ENCODE measurements around the gene PTPRE. TPM values are rescaled to one million over a fixed set of nuclear protein-coding genes. Genes with fewer than 3 reads are reported as not detected.

The PTPRE gene
- total and polyA plus RNA-seq, 4 experiments from 2014 or later: 6.5 to 27.6 (median 18.9) TPM

DNA sequence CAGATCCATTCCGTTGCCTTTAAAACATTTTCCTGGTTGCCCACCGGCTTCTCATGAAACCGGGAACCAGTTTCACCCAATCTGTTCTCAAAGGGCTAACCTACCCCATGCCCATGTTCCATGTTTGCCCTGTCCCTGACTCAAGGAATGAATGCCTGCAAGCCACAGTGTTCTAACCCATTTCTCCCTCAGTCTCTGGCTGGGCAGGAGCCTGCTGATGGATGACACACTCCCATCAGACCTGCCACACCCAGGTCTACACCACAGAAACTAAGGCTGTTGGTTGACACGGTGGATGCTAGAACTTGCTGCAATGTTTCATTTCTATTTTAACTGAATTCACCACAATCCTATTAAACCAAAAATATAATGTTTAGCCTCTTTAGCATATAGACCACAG, 29.8 kb upstream of the PTPRE start:
- H3K27me3 Mint-ChIP-seq: peaks cover 2 to 7% of the 10 kb centered on the region in 2 donors
- no peaks in the 10 kb centered on the region for H3K9me3 Mint-ChIP-seq
- Histone ChIP-seq H3K4me1 (ENCODE audit: insufficient read depth, low read length) (peaks cover 11% of the 10 kb centered on the region), H3K9me3 (ENCODE audit: control insufficient read depth in 1 of 2, low read length in 2 of 2) (no peaks in the 10 kb centered on the region), H3K27ac (ENCODE audit: low read depth, low read length) (no peak overlapping the region), H3K36me3 (ENCODE audit: insufficient read depth, low read length) (no peaks in the 10 kb centered on the region), H3K4me3 (ENCODE audit: low read length in 2 of 2) (no peak overlapping the region), H3K27me3 (ENCODE audit: insufficient read depth, low read length) (no peaks in the 10 kb centered on the region)
- H3K4me3 Mint-ChIP-seq: no peak overlapping the region
- no peaks in the 10 kb centered on the region for H3K36me3 Mint-ChIP-seq
- no peak overlapping the region for H3K27ac Mint-ChIP-seq
- DNase-seq: no peak
- intact Hi-C loops (cut with micrococcal nuclease): no loop called here
- ChIA-PET CTCF (ENCODE audit: partially characterized antibody) (no interaction called here), POLR2A (ENCODE audit: partially characterized antibody) (no interaction called here)
- peaks cover 3 to 8% (median 6%) of the 10 kb centered on the region in 4 donors for H3K4me1 Mint-ChIP-seq

DNA sequence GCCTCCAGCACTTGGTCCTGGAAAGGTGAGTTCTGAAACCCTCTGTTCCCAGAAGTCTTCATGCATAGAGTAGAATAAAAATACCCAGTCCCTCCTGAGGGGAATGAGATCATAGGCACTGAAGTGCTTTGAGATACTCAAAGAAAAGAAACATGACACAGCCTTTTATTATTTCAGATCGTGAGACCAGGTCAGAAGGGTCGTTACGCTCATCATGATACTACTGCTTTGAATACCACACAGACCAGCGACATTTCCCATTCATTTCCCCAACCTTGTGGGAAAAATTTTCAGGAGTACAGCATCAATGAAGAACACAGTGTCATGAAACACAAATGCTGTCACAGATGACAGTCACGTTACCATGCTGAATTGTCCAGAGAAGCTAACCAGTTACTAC, 29.2 kb upstream of the PTPRE start:
- Histone ChIP-seq H3K27ac (ENCODE audit: low read depth, low read length) (no peak overlapping the region), H3K27me3 (ENCODE audit: insufficient read depth, low read length) (no peaks in the 10 kb centered on the region), H3K9me3 (ENCODE audit: control insufficient read depth in 1 of 2, low read length in 2 of 2) (no peaks in the 10 kb centered on the region), H3K36me3 (ENCODE audit: insufficient read depth, low read length) (no peaks in the 10 kb centered on the region), H3K4me3 (ENCODE audit: low read length in 2 of 2) (no peak overlapping the region), H3K4me1 (ENCODE audit: insufficient read depth, low read length) (peaks cover 11% of the 10 kb centered on the region)
- DNase-seq: no peak
- no peak overlapping the region for H3K4me3 Mint-ChIP-seq
- peaks cover under 1 to 4% of the 10 kb centered on the region in 2 donors for H3K27me3 Mint-ChIP-seq
- ChIA-PET POLR2A (ENCODE audit: partially characterized antibody) (no interaction called here), CTCF (ENCODE audit: partially characterized antibody) (interaction anchor here (1.4 kb wide), 1 partner anchor 29 kb away, joined by 3 read pairs; the partner anchor contains the start of gene PTPRE)
- no peak overlapping the region for H3K27ac Mint-ChIP-seq
- peaks cover 2 to 8% (median 6%) of the 10 kb centered on the region in 4 donors for H3K4me1 Mint-ChIP-seq
- intact Hi-C loops (cut with micrococcal nuclease): no loop called here
- H3K9me3 Mint-ChIP-seq: no peaks in the 10 kb centered on the region
- no peaks in the 10 kb centered on the region for H3K36me3 Mint-ChIP-seq

GRCh38 chr10:127878475-127879055, 28.3 kb upstream of the PTPRE start:
- Mint-ChIP-seq H3K4me3 (no peak overlapping the region), H3K27me3 (peaks cover 0 to 4% of the 10 kb centered on the region in 2 donors), H3K9me3 (no peaks in the 10 kb centered on the region), H3K27ac (no peak overlapping the region), H3K36me3 (no peaks in the 10 kb centered on the region), H3K4me1 (peaks cover 2 to 8% (median 6%) of the 10 kb centered on the region in 4 donors)
- Histone ChIP-seq H3K36me3 (ENCODE audit: insufficient read depth, low read length) (no peaks in the 10 kb centered on the region), H3K27ac (ENCODE audit: low read depth, low read length) (no peak overlapping the region), H3K4me3 (ENCODE audit: low read length in 2 of 2) (no peak overlapping the region), H3K4me1 (ENCODE audit: insufficient read depth, low read length) (peaks cover 11% of the 10 kb centered on the region), H3K27me3 (ENCODE audit: insufficient read depth, low read length) (no peaks in the 10 kb centered on the region), H3K9me3 (ENCODE audit: control insufficient read depth in 1 of 2, low read length in 2 of 2) (no peaks in the 10 kb centered on the region)
- intact Hi-C loops (cut with micrococcal nuclease): no loop called here
- ChIA-PET CTCF (ENCODE audit: partially characterized antibody) (interaction anchor here (1.4 kb wide), 1 partner anchor 28 kb away, joined by 3 read pairs; the partner anchor contains the start of gene PTPRE), POLR2A (ENCODE audit: partially characterized antibody) (no interaction called here)
- DNase-seq: no peak

DNA sequence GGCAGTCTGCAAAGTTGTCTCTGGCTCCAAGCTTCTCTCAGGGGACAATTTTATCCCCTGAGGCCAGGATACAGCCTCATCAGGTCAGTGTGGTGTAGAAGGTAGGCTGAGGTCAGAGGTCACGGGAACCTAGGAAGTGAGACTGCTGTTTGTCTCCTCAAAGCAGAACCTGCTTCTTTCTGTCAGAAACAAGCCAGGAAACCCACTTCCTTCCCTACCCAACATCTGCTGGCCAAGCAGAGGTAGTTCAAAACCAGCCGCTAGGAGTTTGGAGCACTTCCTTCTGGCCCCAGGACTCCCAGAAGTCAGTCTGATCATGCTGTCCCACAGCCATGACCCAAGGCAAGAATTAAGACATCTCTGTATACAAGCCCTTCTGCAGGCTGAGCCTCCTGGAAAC, 26.3 kb upstream of the PTPRE start:
- no peak overlapping the region for H3K4me3 ChIP-seq (ENCODE audit: low read length in 2 of 2)
- H3K27ac Mint-ChIP-seq: peak overlapping the region in 5 of 7 donors; percentile 55 to 80 (median 64)
- H3K27me3 Mint-ChIP-seq: peaks cover 0 to 1% of the 10 kb centered on the region in 2 donors
- no peak for DNase-seq
- no peak overlapping the region for H3K4me3 Mint-ChIP-seq
- no peaks in the 10 kb centered on the region for H3K9me3 Mint-ChIP-seq
- no peaks in the 10 kb centered on the region for H3K9me3 ChIP-seq (ENCODE audit: control insufficient read depth in 1 of 2, low read length in 2 of 2)
- H3K4me1 ChIP-seq (ENCODE audit: insufficient read depth, low read length): peaks cover 11% of the 10 kb centered on the region
- no peaks in the 10 kb centered on the region for H3K36me3 ChIP-seq (ENCODE audit: insufficient read depth, low read length)
- H3K4me1 Mint-ChIP-seq: peaks cover 2 to 8% (median 6%) of the 10 kb centered on the region in 4 donors
- H3K27ac ChIP-seq (ENCODE audit: low read depth, low read length): no peak overlapping the region
- no peaks in the 10 kb centered on the region for H3K27me3 ChIP-seq (ENCODE audit: insufficient read depth, low read length)
- CTCF ChIA-PET (ENCODE audit: partially characterized antibody): interaction anchor here (1.4 kb wide), 1 partner anchor 130 kb away, joined by 4 read pairs; no protein-coding TSS in a partner anchor
- H3K36me3 Mint-ChIP-seq: no peaks in the 10 kb centered on the region
- POLR2A ChIA-PET (ENCODE audit: partially characterized antibody): no interaction called here
- intact Hi-C loops (cut with micrococcal nuclease): no loop called here

- Mint-ChIP-seq H3K27me3 (peaks cover 0 to 2% of the 10 kb centered on the region in 2 donors), H3K4me3 (no peak overlapping the region), H3K27ac (peak overlapping the region in 3 of 7 donors; percentile 45 to 69 (median 64)), H3K9me3 (no peaks in the 10 kb centered on the region), H3K36me3 (no peaks in the 10 kb centered on the region), H3K4me1 (peaks cover 2 to 8% (median 6%) of the 10 kb centered on the region in 4 donors)
- peaks cover 11% of the 10 kb centered on the region for H3K4me1 ChIP-seq (ENCODE audit: insufficient read depth, low read length)
- H3K27me3 ChIP-seq (ENCODE audit: insufficient read depth, low read length): no peaks in the 10 kb centered on the region
- no peak overlapping the region for H3K27ac ChIP-seq (ENCODE audit: low read depth, low read length)
- no peaks in the 10 kb centered on the region for H3K36me3 ChIP-seq (ENCODE audit: insufficient read depth, low read length)
- no peaks in the 10 kb centered on the region for H3K9me3 ChIP-seq (ENCODE audit: control insufficient read depth in 1 of 2, low read length in 2 of 2)
- H3K4me3 ChIP-seq (ENCODE audit: low read length in 2 of 2): no peak overlapping the region
- intact Hi-C loops (cut with micrococcal nuclease): no loop called here
- ChIA-PET CTCF (ENCODE audit: partially characterized antibody) (no interaction called here), POLR2A (ENCODE audit: partially characterized antibody) (no interaction called here)
- no peak for DNase-seq
Observed at GRCh38 chr10:127881262-127881661, 25.6 kb upstream of the PTPRE start.

DNA sequence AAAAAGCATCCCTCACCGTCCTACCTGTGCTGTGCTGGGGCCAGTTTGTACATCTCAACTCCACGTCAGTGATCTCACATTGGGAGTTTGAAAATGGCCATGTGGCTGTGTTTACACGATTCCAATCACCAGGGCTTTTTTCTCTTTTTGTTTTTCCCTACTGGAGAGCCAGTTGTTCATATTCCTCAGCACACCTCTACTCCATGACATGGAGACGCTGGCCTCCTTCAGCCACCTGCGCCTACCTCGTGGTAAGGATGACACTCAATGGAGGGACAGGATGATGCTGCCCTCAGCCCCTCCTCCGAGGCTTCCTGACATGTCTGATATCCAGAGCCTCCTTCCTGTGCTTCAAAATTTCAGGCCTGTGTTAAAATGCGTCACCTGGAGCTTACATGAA, 24.5 kb upstream of the PTPRE start:
- Histone ChIP-seq H3K27ac (ENCODE audit: low read depth, low read length) (no peak overlapping the region), H3K27me3 (ENCODE audit: insufficient read depth, low read length) (no peaks in the 10 kb centered on the region), H3K36me3 (ENCODE audit: insufficient read depth, low read length) (no peaks in the 10 kb centered on the region), H3K9me3 (ENCODE audit: control insufficient read depth in 1 of 2, low read length in 2 of 2) (no peaks in the 10 kb centered on the region), H3K4me1 (ENCODE audit: insufficient read depth, low read length) (peaks cover 11% of the 10 kb centered on the region), H3K4me3 (ENCODE audit: low read length in 2 of 2) (no peak overlapping the region)
- Mint-ChIP-seq H3K27me3 (peaks cover 0 to 4% of the 10 kb centered on the region in 2 donors), H3K9me3 (no peaks in the 10 kb centered on the region), H3K4me1 (peaks cover 2 to 8% (median 6%) of the 10 kb centered on the region in 4 donors), H3K36me3 (no peaks in the 10 kb centered on the region), H3K27ac (peak overlapping the region in 1 of 7 donors; percentile 53), H3K4me3 (no peak overlapping the region)
- intact Hi-C loops (cut with micrococcal nuclease): no loop called here
- CTCF ChIA-PET (ENCODE audit: partially characterized antibody): no interaction called here
- DNase-seq: no peak
- POLR2A ChIA-PET (ENCODE audit: partially characterized antibody): no interaction called here

- Mint-ChIP-seq H3K27ac (no peak overlapping the region), H3K27me3 (peaks cover 0 to 4% of the 10 kb centered on the region in 2 donors), H3K4me1 (peaks cover 2 to 8% (median 6%) of the 10 kb centered on the region in 4 donors), H3K9me3 (no peaks in the 10 kb centered on the region), H3K4me3 (no peak overlapping the region), H3K36me3 (no peaks in the 10 kb centered on the region)
- no peak overlapping the region for H3K27ac ChIP-seq (ENCODE audit: low read depth, low read length)
- DNase-seq: no peak
- ChIA-PET CTCF (ENCODE audit: partially characterized antibody) (no interaction called here), POLR2A (ENCODE audit: partially characterized antibody) (no interaction called here)
- H3K4me3 ChIP-seq (ENCODE audit: low read length in 2 of 2): no peak overlapping the region
- H3K4me1 ChIP-seq (ENCODE audit: insufficient read depth, low read length): peaks cover 11% of the 10 kb centered on the region
- no peaks in the 10 kb centered on the region for H3K27me3 ChIP-seq (ENCODE audit: insufficient read depth, low read length)
- intact Hi-C loops (cut with micrococcal nuclease): no loop called here
- no peaks in the 10 kb centered on the region for H3K9me3 ChIP-seq (ENCODE audit: control insufficient read depth in 1 of 2, low read length in 2 of 2)
- no peaks in the 10 kb centered on the region for H3K36me3 ChIP-seq (ENCODE audit: insufficient read depth, low read length)
Observed at GRCh38 chr10:127882801-127883459, 24.0 kb upstream of the PTPRE start.
